Stimulated activated naive CD8-positive, alpha-beta T cell treated with anti-CD3 and anti-CD28 coated beads, Interleukin-15, Interleukin-2, amounts not matched to agents 100 U/mL and 50 U/mL, for 24 hours (primary cell): ENCODE data around the gene NUF2.

Source experiments
- ATAC-seq: fragments of 150-1000 bp; cut with Tn5 transposase; one replicate; pipeline ENCODE4 v1.10.0; 2021
- DNase-seq: peaks from one replicate; pipeline ENCODE4 v3.0.0; 2021

The NUF2 gene

DNA sequence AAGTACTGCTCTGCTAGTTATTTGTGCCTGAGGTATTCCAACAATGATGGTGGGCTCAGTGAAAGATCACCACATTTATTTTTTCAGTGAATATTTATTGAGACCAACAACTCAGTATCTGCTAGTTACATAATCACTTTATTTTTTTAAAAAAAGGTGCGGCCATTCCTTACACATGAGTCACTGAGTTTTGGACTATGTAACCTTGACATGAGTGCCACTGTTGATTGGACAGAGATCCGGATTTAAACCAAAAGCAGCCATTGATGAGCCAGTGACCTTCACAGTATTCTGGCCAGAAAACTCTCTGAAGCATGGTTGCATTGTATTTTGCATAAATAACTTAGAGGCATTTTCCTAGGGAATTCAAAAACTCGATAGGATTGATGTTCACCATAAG is 79.5 kb downstream of the NUF2 start:
- ATAC-seq, result no peak
- no peak for DNase-seq
